OCI-LY3 (cell line): ENCODE data around the gene OR6B1.

ENCODE experiments used
- H2AFZ ChIP-seq: fragments of 200-600, 300-600 bp; shearing (Covaris generic); 2 replicates; pipeline ENCODE4 v1.6.0; 2014; ENCODE audit warnings: antibody characterized with exemption, low read depth, low read length
- H3K27ac ChIP-seq: fragments of 200-600, 300-600 bp; sonication (generic); 2 replicates; pipeline ENCODE4 v1.5.1; 2014; ENCODE audit warnings: mild to moderate bottlenecking, low read length, moderate library complexity, mixed read lengths
- H3K27me3 ChIP-seq: fragments of 200-600, 300-600 bp; sonication (generic); 2 replicates; pipeline ENCODE4 v1.6.1; 2014; ENCODE audit warnings: low read depth, low read length, mixed read lengths
- H3K36me3 ChIP-seq: fragments of 200-600, 300-600 bp; sonication (generic); replicated peaks from 2 replicates; pipeline ENCODE3; 2014; ENCODE audit warnings: low read depth, low read length, mixed read lengths
- H3K4me1 ChIP-seq: fragments of 300-600, 200-600 bp; sonication (generic); 2 replicates; pipeline ENCODE4 v1.6.1; 2014; ENCODE audit warnings: low read length, mixed read lengths
- H3K4me2 ChIP-seq: fragments of 200-600, 300-600 bp; sonication (generic); 2 replicates; pipeline ENCODE4 v1.6.1; 2014; ENCODE audit warnings: low read length, mixed read lengths
- H3K4me3 ChIP-seq: fragments of 300-600, 200-600 bp; sonication (generic); 2 replicates; pipeline ENCODE4 v1.5.1; 2014; ENCODE audit warnings: antibody characterized with exemption, mild to moderate bottlenecking, low read length, moderate library complexity
- H3K79me2 ChIP-seq: fragments of 300-600, 200-600 bp; shearing (Covaris generic); 2 replicates; pipeline ENCODE4 v1.6.1; 2014; ENCODE audit warnings: mild to moderate bottlenecking, low read length, mixed read lengths
- H3K9ac ChIP-seq: fragments of 300-600, 200-600 bp; shearing (Covaris generic); 2 replicates; pipeline ENCODE4 v1.6.0; 2014; ENCODE audit warnings: mild to moderate bottlenecking, low read length, moderate library complexity
- H3K9me3 ChIP-seq: fragments of 200-600, 300-600 bp; shearing (Covaris generic); 2 replicates; pipeline ENCODE4 v1.6.1; 2014; ENCODE audit warnings: low read length, mixed read lengths; ENCODE audit not compliant: insufficient read depth
- H4K20me1 ChIP-seq: fragments of 200-600, 300-600 bp; sonication (generic); 2 replicates; pipeline ENCODE4 v1.6.1; 2016; ENCODE audit warnings: low read length, mixed read lengths; ENCODE audit not compliant: insufficient read depth
- CTCF ChIP-seq: fragments of 200-600, 300-600 bp; sonication (generic); IDR thresholded peaks from 2 replicates; pipeline ENCODE4 v1.5.1; 2014; ENCODE audit warnings: antibody characterized with exemption, low read length, low read depth
- EZH2phosphoT487 ChIP-seq: fragments of 200-600 bp; shearing (Covaris generic); IDR thresholded peaks from 2 replicates; pipeline ENCODE4 v1.6.1; 2018; ENCODE audit warnings: antibody characterized with exemption, mixed run types, low read depth

Gene OR6B1

GRCh38 chr7:144028547-144028946 lies 28.4 kb downstream of the OR6B1 start:
- no peak overlapping the region for H3K4me3 ChIP-seq
- H3K27ac ChIP-seq = no peak overlapping the region
- no peak overlapping the region for H2AFZ ChIP-seq
- peaks cover 8% of the 10 kb centered on the region for H3K27me3 ChIP-seq
- TF ChIP-seq EZH2phosphoT487 (no peak), CTCF (no peak)
- H3K9ac ChIP-seq = no peak overlapping the region
- H3K79me2 ChIP-seq = no peaks in the 10 kb centered on the region
- H4K20me1 ChIP-seq = no peaks in the 10 kb centered on the region
- no peaks in the 10 kb centered on the region for H3K36me3 ChIP-seq
- H3K9me3 ChIP-seq = no peaks in the 10 kb centered on the region
- H3K4me1 ChIP-seq = peaks cover 8% of the 10 kb centered on the region
- no peak overlapping the region for H3K4me2 ChIP-seq

GRCh38 chr7:144032516-144032915 lies 32.4 kb downstream of the OR6B1 start:
- Histone ChIP-seq H3K27me3 (peaks cover 10% of the 10 kb centered on the region), H3K36me3 (no peaks in the 10 kb centered on the region), H3K4me3 (no peak overlapping the region), H3K79me2 (no peaks in the 10 kb centered on the region), H3K9ac (no peak overlapping the region), H4K20me1 (no peaks in the 10 kb centered on the region), H2AFZ (no peak overlapping the region), H3K4me1 (no peaks in the 10 kb centered on the region), H3K27ac (no peak overlapping the region), H3K4me2 (no peak overlapping the region), H3K9me3 (no peaks in the 10 kb centered on the region)
- TF ChIP-seq CTCF (no peak), EZH2phosphoT487 (no peak)

- H3K36me3 ChIP-seq = no peaks in the 10 kb centered on the region
- no peak overlapping the region for H2AFZ ChIP-seq
- no peak overlapping the region for H3K4me3 ChIP-seq
- TF ChIP-seq CTCF = no peak
- H3K27me3 ChIP-seq = peaks cover 10% of the 10 kb centered on the region
- no peak overlapping the region for H3K9ac ChIP-seq
- no peak overlapping the region for H3K27ac ChIP-seq
- H3K79me2 ChIP-seq = no peaks in the 10 kb centered on the region
- no peaks in the 10 kb centered on the region for H3K4me1 ChIP-seq
- no peak overlapping the region for H3K4me2 ChIP-seq
- H4K20me1 ChIP-seq = no peaks in the 10 kb centered on the region
- H3K9me3 ChIP-seq = no peaks in the 10 kb centered on the region
Measured at GRCh38 chr7:144032985-144033709, 33.0 kb downstream of the OR6B1 start.

GRCh38 chr7:144035385-144035784 lies 35.3 kb downstream of the OR6B1 start:
- no peaks in the 10 kb centered on the region for H4K20me1 ChIP-seq
- H3K9me3 ChIP-seq = no peaks in the 10 kb centered on the region
- no peaks in the 10 kb centered on the region for H3K36me3 ChIP-seq
- H3K4me2 ChIP-seq = no peak overlapping the region
- no peaks in the 10 kb centered on the region for H3K79me2 ChIP-seq
- peaks cover 10% of the 10 kb centered on the region for H3K27me3 ChIP-seq
- no peak overlapping the region for H3K27ac ChIP-seq
- TF ChIP-seq EZH2phosphoT487 (no peak), CTCF (no peak)
- H3K4me1 ChIP-seq = no peaks in the 10 kb centered on the region
- H3K9ac ChIP-seq = no peak overlapping the region
- no peak overlapping the region for H2AFZ ChIP-seq
- no peak overlapping the region for H3K4me3 ChIP-seq
